NT2/D1 (cell line): Measurements from ENCODE around the gene PPM1N.

Experiments
- SUZ12 ChIP-seq: IDR thresholded peaks from 2 replicates; pipeline ENCODE4 v1.6.1; 2011; ENCODE audit not compliant: insufficient read length, insufficient read depth; ENCODE audit errors: extremely low read depth
- YY1 ChIP-seq: IDR thresholded peaks from 2 replicates; pipeline ENCODE4 v1.6.1; 2011; ENCODE audit not compliant: insufficient read length, insufficient read depth
- ZNF274 ChIP-seq: IDR thresholded peaks from 2 replicates; pipeline ENCODE4 v1.6.1; 2011; ENCODE audit warnings: mild to moderate bottlenecking, low read depth, low read length

DNA sequence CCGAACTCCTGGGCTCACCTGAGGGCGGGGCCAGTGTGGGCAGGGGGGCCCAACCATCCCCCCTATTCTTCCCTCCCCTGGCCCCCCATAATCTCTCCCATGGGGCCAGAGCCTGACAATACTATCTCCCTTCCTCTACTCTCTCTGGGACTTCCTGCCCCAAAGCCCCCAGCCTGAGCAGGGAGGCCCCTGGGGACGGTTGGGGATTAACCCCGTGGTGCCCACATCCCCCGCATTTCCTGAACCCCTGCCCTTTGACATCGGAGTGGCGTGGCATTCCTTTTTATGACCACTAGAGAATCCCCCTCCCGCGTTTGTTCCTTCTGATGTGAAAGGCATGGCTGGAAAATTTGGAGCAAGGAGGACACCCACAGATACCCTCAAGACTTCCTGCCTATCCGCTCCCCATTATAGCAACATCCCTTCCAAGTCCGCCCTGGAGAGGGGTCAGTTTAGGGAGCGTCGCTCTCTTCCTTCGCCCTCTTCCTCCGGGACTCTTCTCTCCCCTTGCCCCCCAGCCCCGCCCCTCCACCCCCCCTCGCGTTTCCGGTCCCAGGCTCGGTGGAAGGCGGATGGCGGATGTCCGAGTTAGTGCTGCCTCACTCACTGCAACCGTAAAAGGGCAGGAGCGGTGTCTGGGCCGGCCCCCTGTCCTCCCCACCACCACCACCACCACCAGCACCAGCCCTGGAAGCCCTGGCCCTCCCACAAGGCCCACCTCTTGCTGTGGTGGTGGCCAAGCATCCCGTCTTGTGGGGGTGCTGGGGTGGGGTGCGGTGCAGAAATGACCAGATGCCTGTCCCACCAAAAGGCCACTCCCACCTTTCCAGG is 10.8 kb downstream of the PPM1N start:
- TF ChIP-seq YY1 = no peak
- no peak for TF ChIP-seq ZNF274
- no peak for TF ChIP-seq SUZ12
